ENCODE data around the gene CCNL1.
A peak's percentile ranks its signal among the peaks of the same experiment; 100 is the strongest.
"Not testable (repeated sequence)": the region's sequence is repeated elsewhere in the genome, so short reads cannot be mapped to it uniquely, and the experiment has no call there.

CCNL1 gene

GRCh38 chr3:157170861-157171260 is 10.9 kb upstream of the CCNL1 start:
- no peak for DNase-seq (ENCODE audit: low read depth in 2 of 2)

- DNase-seq (ENCODE audit: low read depth in 2 of 2): no peak
Measured at GRCh38 chr3:157167371-157168042, 7.6 kb upstream of the CCNL1 start.

- DNase-seq (ENCODE audit: low read depth in 2 of 2): no peak
Measured at GRCh38 chr3:157166561-157166960, 6.6 kb upstream of the CCNL1 start.

GRCh38 chr3:157166115-157166514 is 6.2 kb upstream of the CCNL1 start:
- no peak for DNase-seq (ENCODE audit: low read depth in 2 of 2)

GRCh38 chr3:157163217-157163953 is 3.4 kb upstream of the CCNL1 start:
- no peak for DNase-seq (ENCODE audit: low read depth in 2 of 2)

GRCh38 chr3:157162620-157163019 is 2.7 kb upstream of the CCNL1 start:
- not testable (repeated sequence) for DNase-seq (ENCODE audit: low read depth in 2 of 2)

GRCh38 chr3:157160658-157161424 is 894 bp upstream of the CCNL1 start:
- DNase-seq (ENCODE audit: low read depth in 2 of 2): peak; percentile 37 to 45

GRCh38 chr3:157159037-157159761 is 748 bp downstream of the CCNL1 start:
- DNase-seq (ENCODE audit: low read depth in 2 of 2): peak; percentile 66 to 69

GRCh38 chr3:157157836-157158235 is 2.1 kb downstream of the CCNL1 start:
- no peak for DNase-seq (ENCODE audit: low read depth in 2 of 2)

GRCh38 chr3:157156837-157157635 is 2.9 kb downstream of the CCNL1 start:
- no peak for DNase-seq (ENCODE audit: low read depth in 2 of 2)

- no peak for DNase-seq (ENCODE audit: low read depth in 2 of 2)
Measured at GRCh38 chr3:157155591-157155990, 4.4 kb downstream of the CCNL1 start.

- DNase-seq (ENCODE audit: low read depth in 2 of 2): no peak
Measured at GRCh38 chr3:157154563-157155330, 5.2 kb downstream of the CCNL1 start.

- no peak for DNase-seq (ENCODE audit: low read depth in 2 of 2)
Measured at GRCh38 chr3:157152930-157153329, 7.0 kb downstream of the CCNL1 start.

GRCh38 chr3:157152438-157152837 is 7.5 kb downstream of the CCNL1 start:
- no peak for DNase-seq (ENCODE audit: low read depth in 2 of 2)

- no peak for DNase-seq (ENCODE audit: low read depth in 2 of 2)
Measured at GRCh38 chr3:157151627-157152026, 8.3 kb downstream of the CCNL1 start.

- no peak for DNase-seq (ENCODE audit: low read depth in 2 of 2)
Measured at GRCh38 chr3:157151151-157151550, 8.8 kb downstream of the CCNL1 start.

GRCh38 chr3:157149136-157149696 is 10.7 kb downstream of the CCNL1 start:
- no peak for DNase-seq (ENCODE audit: low read depth in 2 of 2)

- no peak for DNase-seq (ENCODE audit: low read depth in 2 of 2)
Measured at GRCh38 chr3:157148196-157148889, 11.6 kb downstream of the CCNL1 start.

GRCh38 chr3:157147099-157147803 is 12.7 kb downstream of the CCNL1 start:
- no peak for DNase-seq (ENCODE audit: low read depth in 2 of 2)
